ENCODE data around the gene AKT1S1. TPM values are rescaled to one million over a fixed set of nuclear protein-coding genes. Genes with fewer than 3 reads are reported as not detected.

AKT1S1 gene
- total RNA-seq, 3 donors from 2014 or later (not counting 1 experiment from before 2014, with no cell fraction given): 12.8 to 17.8 (median 16.1) TPM

GRCh38 chr19:49848938-49849337, 28.2 kb downstream of the AKT1S1 start:
- 93% methylated on average over 3 of the region's 3 CpGs for WGBS (ENCODE audit: insufficient coverage)
- Histone ChIP-seq H3K4me3 (ENCODE audit: low read length) (no peak overlapping the region), H3K36me3 (ENCODE audit: control insufficient read depth, insufficient read depth, low read length) (no peaks in the 10 kb centered on the region), H3K9me3 (ENCODE audit: control insufficient read depth, insufficient read depth, low read length) (no peaks in the 10 kb centered on the region), H3K4me1 (ENCODE audit: control insufficient read depth, insufficient read depth, low read length) (peaks cover 38% of the 10 kb centered on the region), H3K27ac (ENCODE audit: low read length) (no peak overlapping the region), H3K27me3 (ENCODE audit: control insufficient read depth, insufficient read depth, low read length) (no peaks in the 10 kb centered on the region)
- Mint-ChIP-seq H3K9me3 (no peaks in the 10 kb centered on the region), H3K27ac (peak overlapping the region; percentile 33 to 38), H3K27me3 (ENCODE audit: low read depth in 2 of 2) (no peaks in the 10 kb centered on the region), H3K36me3 (no peaks in the 10 kb centered on the region), H3K4me1 (peaks cover 30 to 33% of the 10 kb centered on the region in 2 donors), H3K4me3 (peak overlapping the region; percentile 68)
- no peak for TF ChIP-seq CTCF (IDR thresholded peaks at IDR 0.05)
- intact Hi-C loops (cut with micrococcal nuclease): no loop called here
- ATAC-seq: no peak
- DNase-seq: no peak

GRCh38 chr19:49847731-49848696, 29.1 kb downstream of the AKT1S1 start:
- Histone ChIP-seq H3K9me3 (ENCODE audit: control insufficient read depth, insufficient read depth, low read length) (no peaks in the 10 kb centered on the region), H3K27ac (ENCODE audit: low read length) (no peak overlapping the region), H3K27me3 (ENCODE audit: control insufficient read depth, insufficient read depth, low read length) (no peaks in the 10 kb centered on the region), H3K4me1 (ENCODE audit: control insufficient read depth, insufficient read depth, low read length) (peaks cover 36% of the 10 kb centered on the region), H3K4me3 (ENCODE audit: low read length) (no peak overlapping the region), H3K36me3 (ENCODE audit: control insufficient read depth, insufficient read depth, low read length) (no peaks in the 10 kb centered on the region)
- H3K36me3 Mint-ChIP-seq: no peaks in the 10 kb centered on the region
- DNase-seq (peak in 1 of 2 donors; percentile 63), ATAC-seq (peak in 1 of 3 donors; percentile 22)
- no peaks in the 10 kb centered on the region for H3K27me3 Mint-ChIP-seq (ENCODE audit: low read depth in 2 of 2)
- WGBS (ENCODE audit: insufficient coverage): 68% methylated on average over 10 of the region's 10 CpGs
- peak overlapping the region; percentile 50 for H3K4me3 Mint-ChIP-seq
- TF ChIP-seq CTCF (IDR thresholded peaks at IDR 0.05): no peak
- H3K27ac Mint-ChIP-seq: peak overlapping the region; percentile 33 to 52
- peaks cover 30 to 33% of the 10 kb centered on the region in 2 donors for H3K4me1 Mint-ChIP-seq
- no peaks in the 10 kb centered on the region for H3K9me3 Mint-ChIP-seq
- intact Hi-C loops (cut with micrococcal nuclease): no loop called here

GRCh38 chr19:49846408-49846807, 30.7 kb downstream of the AKT1S1 start:
- H3K36me3 Mint-ChIP-seq: no peaks in the 10 kb centered on the region
- H3K27ac Mint-ChIP-seq: no peak overlapping the region
- no peak for ATAC-seq
- intact Hi-C loops (cut with micrococcal nuclease): no loop called here
- H3K4me3 Mint-ChIP-seq: no peak overlapping the region
- H3K9me3 ChIP-seq (ENCODE audit: control insufficient read depth, insufficient read depth, low read length): no peaks in the 10 kb centered on the region
- 86% methylated on average over 4 of the region's 5 CpGs for WGBS (ENCODE audit: insufficient coverage)
- H3K27ac ChIP-seq (ENCODE audit: low read length): no peak overlapping the region
- no peaks in the 10 kb centered on the region for H3K27me3 Mint-ChIP-seq (ENCODE audit: low read depth in 2 of 2)
- no peak overlapping the region for H3K4me3 ChIP-seq (ENCODE audit: low read length)
- H3K27me3 ChIP-seq (ENCODE audit: control insufficient read depth, insufficient read depth, low read length): no peaks in the 10 kb centered on the region
- no peak for TF ChIP-seq CTCF (IDR thresholded peaks at IDR 0.05)
- no peaks in the 10 kb centered on the region for H3K9me3 Mint-ChIP-seq
- DNase-seq: no peak
- no peaks in the 10 kb centered on the region for H3K36me3 ChIP-seq (ENCODE audit: control insufficient read depth, insufficient read depth, low read length)
- H3K4me1 Mint-ChIP-seq: peaks cover 21 to 22% of the 10 kb centered on the region in 2 donors
- H3K4me1 ChIP-seq (ENCODE audit: control insufficient read depth, insufficient read depth, low read length): peaks cover 23% of the 10 kb centered on the region

Data from natural killer cell (primary cell).